ENCODE measurements around the gene GPD2. TPM values are rescaled to one million over a fixed set of nuclear protein-coding genes. Genes with fewer than 3 reads are reported as not detected.

Gene GPD2
- total RNA-seq, 6 experiments from 2014 or later, result 44.4 to 69.8 (median 55.7) TPM

DNA sequence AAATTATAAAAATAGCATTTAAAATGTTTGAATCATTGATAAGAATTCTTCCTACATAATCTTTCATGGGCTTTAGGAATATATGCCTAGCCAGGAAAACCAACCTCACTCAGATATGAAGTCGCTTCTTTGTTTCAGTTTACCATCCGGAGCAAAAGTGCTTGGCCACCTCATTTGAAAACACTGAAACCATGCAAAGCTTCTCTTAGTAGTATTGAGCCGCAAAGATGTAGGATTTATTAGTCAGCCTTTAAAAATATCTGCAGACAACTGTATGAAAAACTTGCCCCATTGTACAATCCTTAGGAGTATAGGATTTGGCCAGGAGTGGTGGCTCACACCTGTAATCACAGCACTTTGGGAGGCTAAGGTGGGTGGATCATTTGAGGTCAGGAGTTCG is 24.3 kb upstream of the GPD2 start:
- Mint-ChIP-seq H3K9me3 (no peaks in the 10 kb centered on the region), H3K4me3 (no peak overlapping the region), H3K4me1 (ENCODE audit: low read depth) (no peaks in the 10 kb centered on the region), H3K27ac (no peak overlapping the region), H3K36me3 (ENCODE audit: low read depth) (no peaks in the 10 kb centered on the region), H3K27me3 (ENCODE audit: insufficient read depth) (peaks cover 2% of the 10 kb centered on the region; the same call in 1 of the 2 replicates)
- DNase-seq, result no peak
- TF ChIP-seq CTCF (IDR thresholded peaks at IDR 0.05), result no peak

- DNase-seq, result no peak
- Mint-ChIP-seq H3K4me3 (no peak overlapping the region), H3K27me3 (ENCODE audit: insufficient read depth) (peaks cover 8% of the 10 kb centered on the region), H3K9me3 (peaks cover 7% of the 10 kb centered on the region; the same call in 1 of the 2 replicates), H3K36me3 (ENCODE audit: low read depth) (no peaks in the 10 kb centered on the region), H3K27ac (no peak overlapping the region), H3K4me1 (ENCODE audit: low read depth) (no peaks in the 10 kb centered on the region)
- no peak for TF ChIP-seq CTCF (IDR thresholded peaks at IDR 0.05)
These were observed 14.3 kb upstream of the GPD2 start for GRCh38 chr2:156421851-156422250.

GRCh38 chr2:156423674-156424282 is 12.4 kb upstream of the GPD2 start:
- no peak for TF ChIP-seq CTCF (IDR thresholded peaks at IDR 0.05)
- H3K4me1 Mint-ChIP-seq (ENCODE audit: low read depth), result no peaks in the 10 kb centered on the region

DNA sequence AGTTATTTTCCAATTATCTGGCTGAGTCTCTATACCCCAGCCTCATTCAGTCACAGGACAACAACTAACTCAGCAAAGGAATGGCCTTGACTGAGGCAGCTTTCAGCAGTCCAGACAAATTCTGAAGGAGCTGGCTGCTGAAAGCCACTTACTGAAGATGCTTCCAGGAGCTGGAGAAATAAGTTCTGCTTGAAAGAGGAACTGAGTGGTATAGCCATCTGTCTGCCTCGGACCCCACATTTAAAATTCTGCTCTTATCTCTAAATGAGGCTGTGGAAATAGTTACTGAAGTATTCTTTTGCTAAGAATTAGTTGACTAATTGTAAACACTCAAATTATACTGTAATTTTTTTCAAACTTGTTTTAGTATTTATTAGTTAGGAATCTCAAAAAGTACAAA is 9.1 kb upstream of the GPD2 start:
- Mint-ChIP-seq H3K36me3 (ENCODE audit: low read depth) (no peaks in the 10 kb centered on the region), H3K9me3 (no peaks in the 10 kb centered on the region), H3K27me3 (ENCODE audit: insufficient read depth) (peaks cover 3% of the 10 kb centered on the region; the same call in 1 of the 2 replicates), H3K4me1 (ENCODE audit: low read depth) (peaks cover 19% of the 10 kb centered on the region), H3K27ac (no peak overlapping the region), H3K4me3 (no peak overlapping the region)
- DNase-seq, result no peak
- no peak for TF ChIP-seq CTCF (IDR thresholded peaks at IDR 0.05)

More at GRCh38 chr2:156423674-156424282, 12.4 kb upstream of the GPD2 start:
- DNase-seq, result no peak
- H3K27me3 Mint-ChIP-seq (ENCODE audit: insufficient read depth), result peaks cover 8% of the 10 kb centered on the region
- peaks cover 7% of the 10 kb centered on the region; the same call in 1 of the 2 replicates for H3K9me3 Mint-ChIP-seq
- no peaks in the 10 kb centered on the region for H3K36me3 Mint-ChIP-seq (ENCODE audit: low read depth)
- H3K4me3 Mint-ChIP-seq, result no peak overlapping the region
- H3K27ac Mint-ChIP-seq, result no peak overlapping the region

DNA sequence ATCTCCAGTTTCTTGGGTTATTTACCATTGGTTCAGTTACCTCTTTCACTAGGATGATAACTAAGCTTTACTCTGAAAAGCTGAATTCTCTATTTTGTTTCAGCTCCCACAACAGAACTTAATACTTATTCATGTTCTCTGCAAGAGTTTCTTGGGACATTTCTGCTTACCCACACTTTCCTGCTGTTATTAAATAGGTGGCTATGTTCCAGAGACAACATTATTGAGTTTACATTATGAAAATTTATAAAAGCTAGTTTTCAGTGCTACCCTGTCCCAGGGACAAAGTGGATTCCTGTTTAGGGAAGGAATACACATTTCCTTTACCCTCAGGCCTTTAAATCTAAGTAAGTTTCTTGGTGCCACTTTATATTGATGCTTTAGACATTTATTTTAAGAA is 7.0 kb upstream of the GPD2 start:
- Mint-ChIP-seq H3K9me3 (no peaks in the 10 kb centered on the region), H3K27ac (no peak overlapping the region), H3K36me3 (ENCODE audit: low read depth) (no peaks in the 10 kb centered on the region), H3K4me1 (ENCODE audit: low read depth) (peaks cover 20% of the 10 kb centered on the region), H3K4me3 (no peak overlapping the region), H3K27me3 (ENCODE audit: insufficient read depth) (peaks cover 3% of the 10 kb centered on the region; the same call in 1 of the 2 replicates)
- no peak for DNase-seq
- TF ChIP-seq CTCF (IDR thresholded peaks at IDR 0.05), result no peak

Measured in HFFc6 (cell line).